ENCODE data around the gene CD300LF.

The CD300LF gene

DNA sequence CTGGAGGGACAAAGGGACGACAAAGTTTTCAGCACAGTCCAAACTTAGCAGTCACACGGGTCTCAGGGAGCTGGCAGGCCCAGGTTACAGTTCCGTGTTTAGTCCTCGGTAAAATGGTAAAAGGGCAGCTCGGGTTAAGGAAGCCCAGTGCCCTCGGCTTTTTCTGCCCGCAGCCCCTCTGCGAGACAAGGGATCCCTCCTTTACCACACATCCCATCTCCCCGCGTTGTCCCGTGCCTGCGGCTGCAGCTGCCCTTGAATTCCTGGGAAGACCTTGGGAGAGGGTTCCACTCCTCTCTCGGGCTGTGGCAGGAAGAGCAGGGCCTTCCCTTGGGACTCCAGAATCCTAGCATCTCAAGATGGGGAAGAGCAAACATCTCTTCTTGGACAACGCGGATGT lies 17.1 kb upstream of the CD300LF start:
- ATAC-seq (ENCODE audit: low read depth) (no peak), DNase-seq (ENCODE audit: low spot score in 2 of 2) (no peak)
- Mint-ChIP-seq H3K9me3 (no peaks in the 10 kb centered on the region), H3K4me3 (no peak overlapping the region), H3K36me3 (no peaks in the 10 kb centered on the region), H3K27ac (no peak overlapping the region), H3K4me1 (peaks cover 16% of the 10 kb centered on the region), H3K27me3 (no peaks in the 10 kb centered on the region)

DNA sequence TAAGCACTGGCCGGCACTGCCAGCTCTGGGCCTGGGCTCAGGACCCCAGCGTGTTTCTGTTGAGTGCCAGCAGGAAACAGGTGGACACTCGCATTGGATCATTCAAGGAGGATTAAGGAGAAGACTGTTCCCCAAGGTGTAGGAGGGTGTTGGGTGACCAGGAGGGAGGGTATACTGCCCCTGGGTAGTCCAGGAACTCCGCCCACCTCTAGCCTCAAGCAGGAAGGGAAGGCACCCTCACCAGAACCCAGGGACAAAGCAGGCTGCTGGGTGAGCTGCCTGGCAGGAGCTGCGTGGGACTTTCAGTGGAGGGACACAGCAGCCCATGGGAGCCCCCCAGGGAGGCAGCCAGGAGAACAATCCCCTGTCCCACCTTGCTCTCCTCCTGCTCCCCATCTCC lies 16.6 kb upstream of the CD300LF start:
- Mint-ChIP-seq H3K27ac (no peak overlapping the region), H3K4me3 (no peak overlapping the region), H3K9me3 (no peaks in the 10 kb centered on the region), H3K27me3 (no peaks in the 10 kb centered on the region), H3K36me3 (no peaks in the 10 kb centered on the region), H3K4me1 (peaks cover 11% of the 10 kb centered on the region)
- ATAC-seq (ENCODE audit: low read depth) (no peak), DNase-seq (ENCODE audit: low spot score in 2 of 2) (no peak)

DNA sequence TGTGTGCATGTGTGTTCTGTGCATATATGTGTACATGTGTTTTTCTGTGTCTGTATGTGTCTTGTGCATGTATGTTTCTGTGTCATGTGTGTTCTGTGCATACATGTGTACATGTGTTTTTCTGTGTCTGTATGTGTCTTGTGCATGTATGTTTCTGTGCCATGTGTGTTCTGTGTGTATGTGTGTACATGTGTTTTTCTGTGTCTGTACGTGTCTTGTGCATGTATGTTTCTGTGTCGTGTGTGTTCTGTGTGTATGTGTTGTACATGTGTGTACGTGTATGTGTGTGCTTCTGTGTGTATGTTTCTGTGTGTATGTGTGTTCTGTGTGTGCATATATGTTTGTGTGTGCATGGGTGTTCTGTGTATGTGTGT lies 16.0 kb upstream of the CD300LF start:
- DNase-seq (ENCODE audit: low spot score in 2 of 2): no peak
- H3K27ac Mint-ChIP-seq: no peak overlapping the region
- no peaks in the 10 kb centered on the region for H3K27me3 Mint-ChIP-seq
- no peaks in the 10 kb centered on the region for H3K36me3 Mint-ChIP-seq
- no peak overlapping the region for H3K4me3 Mint-ChIP-seq
- no peak for ATAC-seq (ENCODE audit: low read depth)
- no peaks in the 10 kb centered on the region for H3K9me3 Mint-ChIP-seq
- peaks cover 8% of the 10 kb centered on the region for H3K4me1 Mint-ChIP-seq

DNA sequence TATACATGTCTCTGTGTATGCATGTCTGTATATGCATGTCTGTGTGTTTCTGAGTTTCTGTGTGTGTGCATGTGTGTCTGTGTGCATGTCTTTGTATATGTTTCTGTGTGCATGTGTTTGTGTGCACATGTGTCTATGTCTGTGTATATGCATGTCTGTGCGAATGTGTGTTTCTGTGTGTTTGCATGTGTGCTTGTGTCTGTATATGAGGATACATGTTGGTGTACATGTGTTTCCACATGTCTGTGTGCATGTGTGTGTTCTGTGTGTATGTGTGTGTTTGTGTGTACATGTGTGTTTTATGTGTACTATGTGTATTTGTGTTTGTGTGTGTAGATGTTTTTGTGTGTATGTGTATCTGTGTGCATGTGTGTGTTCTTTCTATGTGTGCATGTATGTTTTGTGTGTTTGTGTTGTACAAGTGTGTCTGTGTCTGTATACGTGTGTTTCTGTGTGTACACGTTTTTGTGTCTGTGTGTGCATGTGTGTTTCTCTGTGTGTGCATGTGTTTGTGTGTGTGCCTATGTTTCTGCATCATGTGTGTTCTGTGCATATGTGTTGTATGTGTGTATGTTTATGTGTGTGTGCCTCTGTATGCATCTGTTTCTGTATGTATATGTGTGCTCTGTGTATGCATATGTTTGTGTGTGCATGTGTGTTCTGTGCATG lies 15.4 kb upstream of the CD300LF start:
- Mint-ChIP-seq H3K27me3 (no peaks in the 10 kb centered on the region), H3K36me3 (no peaks in the 10 kb centered on the region), H3K9me3 (no peaks in the 10 kb centered on the region), H3K4me1 (peaks cover 8% of the 10 kb centered on the region), H3K4me3 (no peak overlapping the region), H3K27ac (no peak overlapping the region)
- no peak for ATAC-seq (ENCODE audit: low read depth)
- no peak for DNase-seq (ENCODE audit: low spot score in 2 of 2)

DNA sequence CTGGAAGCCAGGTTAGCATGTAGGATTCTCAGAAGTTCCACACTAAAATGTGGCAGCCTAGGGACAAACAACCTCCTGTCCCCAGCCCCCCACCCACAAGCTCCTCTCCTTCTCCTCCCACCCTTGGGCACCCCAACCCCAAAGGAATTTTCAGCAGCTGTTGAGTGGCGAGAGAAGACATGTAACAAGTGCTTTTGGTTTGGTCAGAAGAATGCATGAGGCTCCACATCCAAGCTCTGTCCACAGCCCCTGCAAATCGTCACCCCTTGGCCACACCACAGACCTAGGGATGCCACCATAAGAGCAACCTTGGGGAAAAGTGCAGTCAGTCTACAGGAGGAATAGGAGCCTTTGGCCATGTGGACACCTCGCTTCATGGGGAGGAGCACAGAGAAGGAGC lies 12.4 kb upstream of the CD300LF start:
- Mint-ChIP-seq H3K36me3 (no peaks in the 10 kb centered on the region), H3K27ac (no peak overlapping the region), H3K9me3 (no peaks in the 10 kb centered on the region), H3K4me3 (no peak overlapping the region), H3K27me3 (no peaks in the 10 kb centered on the region), H3K4me1 (peaks cover 4% of the 10 kb centered on the region)
- DNase-seq (ENCODE audit: low spot score in 2 of 2) (no peak), ATAC-seq (ENCODE audit: low read depth) (no peak)

DNA sequence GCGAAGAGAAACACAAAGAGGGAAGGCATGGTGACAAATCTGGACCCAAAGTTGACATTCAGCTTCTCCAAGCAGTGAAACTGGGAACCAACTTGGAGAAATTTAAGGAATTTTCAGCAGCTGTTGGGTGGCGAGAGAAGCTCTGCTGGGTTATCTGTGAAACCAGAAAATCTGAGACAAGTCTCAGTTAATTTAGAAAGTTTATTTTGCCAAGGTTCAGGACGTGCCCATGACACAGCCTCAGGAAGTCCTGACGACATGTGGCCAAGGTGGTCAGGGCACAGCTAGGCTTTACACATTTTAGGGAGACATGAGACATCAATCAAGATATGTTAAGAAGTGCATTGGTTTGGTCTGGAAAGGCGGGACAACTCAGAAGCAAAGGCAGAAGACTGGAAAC lies 11.2 kb upstream of the CD300LF start:
- no peak for ATAC-seq (ENCODE audit: low read depth)
- no peaks in the 10 kb centered on the region for H3K27me3 Mint-ChIP-seq
- DNase-seq (ENCODE audit: low spot score in 2 of 2): no peak
- peaks cover 2% of the 10 kb centered on the region for H3K4me1 Mint-ChIP-seq
- no peaks in the 10 kb centered on the region for H3K36me3 Mint-ChIP-seq
- no peak overlapping the region for H3K4me3 Mint-ChIP-seq
- H3K27ac Mint-ChIP-seq: no peak overlapping the region
- no peaks in the 10 kb centered on the region for H3K9me3 Mint-ChIP-seq

DNA sequence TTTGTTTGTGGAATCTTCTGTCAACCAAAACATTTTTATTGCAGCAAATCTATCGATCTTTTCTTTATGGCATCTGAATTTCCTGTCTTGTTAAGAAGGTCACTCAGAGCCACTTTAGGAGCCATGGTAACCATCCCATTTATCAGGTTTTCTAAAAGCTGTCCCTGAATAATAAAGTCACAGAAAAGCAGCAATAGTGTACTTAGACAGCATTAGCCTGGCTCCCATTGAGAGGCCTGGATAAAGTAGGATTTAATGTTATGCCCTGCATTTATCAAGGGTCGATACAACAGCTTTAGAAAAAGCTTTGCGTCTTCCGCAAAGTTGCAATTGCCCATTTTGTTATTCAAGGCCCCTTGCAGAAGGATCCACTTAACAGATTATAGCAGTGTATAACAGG lies 10.1 kb upstream of the CD300LF start:
- H3K4me1 Mint-ChIP-seq: peaks cover 2% of the 10 kb centered on the region
- H3K27ac Mint-ChIP-seq: no peak overlapping the region
- no peaks in the 10 kb centered on the region for H3K9me3 Mint-ChIP-seq
- H3K4me3 Mint-ChIP-seq: no peak overlapping the region
- ATAC-seq (ENCODE audit: low read depth) (no peak), DNase-seq (ENCODE audit: low spot score in 2 of 2) (no peak)
- H3K36me3 Mint-ChIP-seq: no peaks in the 10 kb centered on the region
- no peaks in the 10 kb centered on the region for H3K27me3 Mint-ChIP-seq

DNA sequence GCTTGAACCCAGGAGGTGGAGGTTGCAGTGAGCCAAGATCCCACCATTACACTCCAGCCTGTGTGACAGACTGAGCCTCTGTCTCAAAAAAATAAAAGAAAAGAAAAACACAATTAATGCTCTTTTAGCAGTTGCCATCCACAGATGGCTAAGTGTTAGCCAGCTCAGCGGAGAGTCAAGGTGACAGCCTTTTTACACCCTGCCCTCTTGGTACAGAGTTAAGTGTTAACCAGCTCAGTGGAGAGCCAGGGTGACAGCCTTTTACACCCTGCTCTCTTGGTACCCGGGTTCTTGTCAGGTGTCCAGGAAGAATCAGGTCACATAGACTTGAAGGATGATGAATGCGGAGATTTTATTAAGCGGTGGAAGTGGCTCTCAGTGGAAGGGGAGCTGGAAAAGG lies 7.8 kb upstream of the CD300LF start:
- Mint-ChIP-seq H3K36me3 (no peaks in the 10 kb centered on the region), H3K4me3 (no peak overlapping the region), H3K27me3 (peaks cover 2% of the 10 kb centered on the region), H3K9me3 (no peaks in the 10 kb centered on the region), H3K27ac (no peak overlapping the region), H3K4me1 (peaks cover 2% of the 10 kb centered on the region)
- no peak for ATAC-seq (ENCODE audit: low read depth)
- no peak for DNase-seq (ENCODE audit: low spot score in 2 of 2)

DNA sequence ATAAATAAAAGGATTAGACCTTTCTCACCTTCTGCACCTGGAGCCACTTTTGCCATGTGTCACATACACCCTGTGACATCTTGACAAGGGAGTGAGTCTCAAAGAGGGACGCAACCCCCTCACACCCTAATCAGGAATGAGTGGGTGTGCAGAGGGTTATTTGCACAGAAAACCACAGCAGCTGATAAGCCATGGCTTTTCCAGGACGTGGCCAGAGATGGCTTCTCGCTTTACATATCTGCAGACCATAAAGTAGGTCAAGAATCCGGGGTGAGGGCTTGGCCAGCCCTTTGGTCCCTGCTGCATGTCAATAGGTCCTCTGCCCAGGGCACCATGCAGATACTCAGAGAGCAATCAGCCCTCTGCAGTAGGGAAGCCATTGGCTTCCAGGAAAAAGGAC lies 2.4 kb upstream of the CD300LF start:
- Mint-ChIP-seq H3K9me3 (no peaks in the 10 kb centered on the region), H3K4me3 (no peak overlapping the region), H3K4me1 (peaks cover 23% of the 10 kb centered on the region), H3K27ac (no peak overlapping the region), H3K27me3 (peaks cover 2% of the 10 kb centered on the region), H3K36me3 (no peaks in the 10 kb centered on the region)
- no peak for DNase-seq (ENCODE audit: low spot score in 2 of 2)
- ATAC-seq (ENCODE audit: low read depth): no peak

DNA sequence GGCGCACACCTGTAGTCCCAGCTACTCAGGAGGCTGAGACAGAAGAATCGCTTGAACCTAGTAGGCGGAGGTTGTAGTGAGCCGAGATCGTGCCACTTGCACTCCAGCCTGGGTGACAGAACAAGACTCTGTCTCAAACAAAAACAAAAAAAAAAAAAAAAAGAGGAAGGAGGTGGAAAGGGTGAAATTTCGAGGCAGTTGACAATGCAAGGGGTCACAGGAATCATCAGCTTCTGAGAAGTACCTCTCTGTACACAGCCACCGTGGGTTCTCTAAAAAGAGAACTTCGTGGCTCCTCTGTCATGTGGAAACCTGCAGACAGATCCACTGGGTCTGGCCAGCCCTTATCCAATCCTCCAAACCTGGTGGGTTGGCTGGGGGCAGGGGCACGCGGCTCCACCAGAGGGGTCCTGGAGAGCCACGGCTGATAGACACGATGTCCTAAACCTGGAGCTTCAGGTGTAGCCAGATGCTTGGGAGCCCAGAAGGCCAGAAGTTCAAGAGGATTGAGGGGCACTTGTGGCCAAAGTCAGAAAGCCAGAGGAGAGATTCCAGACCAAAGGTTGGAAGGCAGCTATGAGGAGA lies 540 bp upstream of the CD300LF start:
- peaks cover 2% of the 10 kb centered on the region for H3K27me3 Mint-ChIP-seq
- ATAC-seq (ENCODE audit: low read depth): peak; percentile 76
- peak overlapping the region; percentile 41 for H3K4me3 Mint-ChIP-seq
- H3K36me3 Mint-ChIP-seq: no peaks in the 10 kb centered on the region
- no peak overlapping the region for H3K27ac Mint-ChIP-seq
- DNase-seq (ENCODE audit: low spot score in 2 of 2): no peak
- H3K4me1 Mint-ChIP-seq: peaks cover 23% of the 10 kb centered on the region
- no peaks in the 10 kb centered on the region for H3K9me3 Mint-ChIP-seq

DNA sequence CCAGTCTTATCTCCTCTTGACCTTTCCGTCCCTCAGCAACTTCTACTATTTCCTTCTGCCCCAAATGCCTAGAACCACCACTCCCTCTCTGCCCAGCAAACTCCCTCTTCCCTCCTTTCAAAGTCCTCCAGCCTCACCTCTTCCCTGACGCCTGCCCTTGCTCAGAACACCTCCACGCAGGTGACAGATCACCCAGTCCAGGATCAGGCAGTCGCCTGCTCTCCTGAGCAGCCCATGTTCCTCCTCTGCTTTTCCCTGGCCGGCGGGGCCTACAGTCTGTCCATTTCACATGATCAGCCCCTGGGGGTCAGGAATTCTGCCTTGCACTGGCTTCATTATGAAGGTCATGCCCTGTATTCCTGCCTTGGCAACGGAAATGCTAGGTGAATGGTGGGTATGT lies 422 bp downstream of the CD300LF start:
- Mint-ChIP-seq H3K4me1 (peaks cover 23% of the 10 kb centered on the region), H3K27me3 (peaks cover 2% of the 10 kb centered on the region), H3K36me3 (no peaks in the 10 kb centered on the region), H3K9me3 (no peaks in the 10 kb centered on the region), H3K4me3 (peak overlapping the region; percentile 53), H3K27ac (peak overlapping the region; percentile 36)
- ATAC-seq (ENCODE audit: low read depth): no peak
- no peak for DNase-seq (ENCODE audit: low spot score in 2 of 2)

DNA sequence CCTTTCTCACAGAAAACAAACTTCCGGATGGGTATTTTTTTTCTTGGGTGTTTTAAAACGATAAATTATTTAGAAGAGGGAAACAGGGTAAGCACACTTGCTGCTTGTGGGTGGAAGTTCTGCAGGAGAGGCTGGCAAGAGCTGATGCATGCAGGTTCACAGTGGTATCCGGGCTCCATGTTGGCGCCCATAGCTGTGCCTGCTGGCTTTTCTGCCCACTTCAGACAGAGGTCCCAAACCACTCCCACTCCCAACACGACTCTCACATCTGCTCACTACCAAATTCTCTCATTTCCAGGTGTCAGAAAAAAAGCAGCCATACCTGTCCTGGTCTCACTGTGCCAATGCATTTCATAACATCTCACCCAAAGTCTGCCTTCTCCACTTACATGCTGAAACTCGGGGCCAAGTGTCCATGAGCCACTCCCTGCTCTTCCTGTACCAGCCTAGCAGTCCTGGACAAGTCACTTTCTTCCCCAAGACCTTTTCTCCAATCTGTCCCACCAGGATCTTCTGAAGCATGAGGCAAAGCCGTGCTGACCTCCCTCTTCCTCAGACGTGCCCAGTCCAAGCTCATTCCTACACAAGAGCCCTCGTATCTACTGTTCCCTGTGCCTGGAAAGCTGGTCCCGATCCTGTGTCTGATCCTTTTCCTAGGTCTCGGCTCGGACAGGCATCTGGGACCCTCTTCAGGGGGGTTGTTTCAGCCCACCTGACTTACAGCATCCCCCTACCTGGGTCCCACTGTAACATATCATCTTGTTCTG lies 1.5 kb downstream of the CD300LF start:
- ATAC-seq (ENCODE audit: low read depth) (no peak), DNase-seq (ENCODE audit: low spot score in 2 of 2) (no peak)
- Mint-ChIP-seq H3K4me3 (no peak overlapping the region), H3K27ac (no peak overlapping the region), H3K27me3 (no peaks in the 10 kb centered on the region), H3K4me1 (peaks cover 23% of the 10 kb centered on the region), H3K36me3 (no peaks in the 10 kb centered on the region), H3K9me3 (no peaks in the 10 kb centered on the region)

DNA sequence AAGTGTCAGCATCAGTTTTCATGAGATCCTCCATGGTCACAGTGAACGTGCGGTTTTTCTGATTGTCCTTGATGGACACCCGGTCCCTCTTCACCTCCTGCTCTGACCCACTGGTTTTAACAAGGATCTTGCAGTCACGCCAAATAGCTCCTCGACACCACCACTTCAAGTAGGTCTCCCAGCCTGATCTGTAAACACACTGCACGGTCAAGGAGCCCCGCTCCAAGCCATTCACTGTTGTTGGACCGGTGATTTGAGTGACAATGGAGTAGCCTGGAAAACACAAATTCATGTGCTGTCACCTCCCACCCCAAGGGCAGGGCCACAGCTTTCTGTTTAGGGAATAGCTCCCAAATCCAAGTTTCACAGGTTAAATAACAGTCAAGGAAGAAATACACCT lies 8.2 kb downstream of the CD300LF start:
- Mint-ChIP-seq H3K27ac (no peak overlapping the region), H3K36me3 (no peaks in the 10 kb centered on the region), H3K4me3 (no peak overlapping the region), H3K9me3 (no peaks in the 10 kb centered on the region), H3K4me1 (no peaks in the 10 kb centered on the region), H3K27me3 (peaks cover 4% of the 10 kb centered on the region)
- DNase-seq (ENCODE audit: low spot score in 2 of 2) (no peak), ATAC-seq (ENCODE audit: low read depth) (no peak)

DNA sequence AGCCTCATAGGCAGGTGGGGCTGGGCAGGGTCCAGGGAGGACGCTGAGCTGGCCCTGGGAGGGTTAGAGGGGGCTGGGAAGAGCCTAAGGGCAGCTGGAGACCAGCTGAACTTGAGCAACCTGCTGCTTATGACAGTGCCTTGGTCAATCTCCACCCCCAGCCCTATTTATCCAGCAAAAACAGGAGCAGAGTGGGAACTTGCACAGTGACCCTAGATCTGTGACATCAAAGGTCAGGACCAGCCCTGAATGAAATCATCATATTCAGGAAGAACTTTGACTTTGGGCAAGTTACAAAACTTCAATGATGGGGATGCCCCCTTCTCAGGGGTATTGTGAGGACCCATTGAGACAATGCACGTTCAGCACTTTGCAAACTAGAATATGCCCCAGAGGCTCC lies 9.4 kb downstream of the CD300LF start:
- H3K27ac Mint-ChIP-seq: no peak overlapping the region
- peaks cover 4% of the 10 kb centered on the region for H3K27me3 Mint-ChIP-seq
- no peaks in the 10 kb centered on the region for H3K4me1 Mint-ChIP-seq
- H3K36me3 Mint-ChIP-seq: no peaks in the 10 kb centered on the region
- DNase-seq (ENCODE audit: low spot score in 2 of 2) (no peak), ATAC-seq (ENCODE audit: low read depth) (no peak)
- no peak overlapping the region for H3K4me3 Mint-ChIP-seq
- H3K9me3 Mint-ChIP-seq: no peaks in the 10 kb centered on the region

Measured in memory B cell (primary cell).